Rectal smooth muscle tissue (tissue), 1 donor: Measurements from ENCODE around the gene PARVB.

Source experiments
- H3K27ac ChIP-seq: one replicate; pipeline ENCODE4 v1.7.0; 2013; ENCODE audit warnings: low read depth, low read length, inconsistent platforms
- H3K27me3 ChIP-seq: one replicate; pipeline ENCODE4 v1.7.0; 2013; ENCODE audit warnings: low read length; ENCODE audit not compliant: control insufficient read depth, insufficient read depth
- H3K36me3 ChIP-seq: one replicate; pipeline ENCODE4 v1.7.0; 2013; ENCODE audit warnings: low read length; ENCODE audit not compliant: control insufficient read depth, insufficient read depth
- H3K4me1 ChIP-seq: one replicate; pipeline ENCODE4 v1.7.0; 2013; ENCODE audit warnings: low read length; ENCODE audit not compliant: control insufficient read depth, insufficient read depth
- H3K4me3 ChIP-seq: one replicate; pipeline ENCODE4 v1.7.0; 2013; ENCODE audit warnings: low read length
- H3K9ac ChIP-seq: one replicate; pipeline ENCODE4 v1.7.0; 2013; ENCODE audit warnings: low read length

The PARVB gene

GRCh38 chr22:44147008-44147645 lies 123.0 kb downstream of the PARVB start:
- H3K4me1 ChIP-seq = peaks cover 42% of the 10 kb centered on the region
- no peaks in the 10 kb centered on the region for H3K27me3 ChIP-seq
- H3K9ac ChIP-seq = no peak overlapping the region
- H3K4me3 ChIP-seq = no peak overlapping the region
- H3K36me3 ChIP-seq = no peaks in the 10 kb centered on the region
- H3K27ac ChIP-seq = peak overlapping the region; percentile 77

DNA sequence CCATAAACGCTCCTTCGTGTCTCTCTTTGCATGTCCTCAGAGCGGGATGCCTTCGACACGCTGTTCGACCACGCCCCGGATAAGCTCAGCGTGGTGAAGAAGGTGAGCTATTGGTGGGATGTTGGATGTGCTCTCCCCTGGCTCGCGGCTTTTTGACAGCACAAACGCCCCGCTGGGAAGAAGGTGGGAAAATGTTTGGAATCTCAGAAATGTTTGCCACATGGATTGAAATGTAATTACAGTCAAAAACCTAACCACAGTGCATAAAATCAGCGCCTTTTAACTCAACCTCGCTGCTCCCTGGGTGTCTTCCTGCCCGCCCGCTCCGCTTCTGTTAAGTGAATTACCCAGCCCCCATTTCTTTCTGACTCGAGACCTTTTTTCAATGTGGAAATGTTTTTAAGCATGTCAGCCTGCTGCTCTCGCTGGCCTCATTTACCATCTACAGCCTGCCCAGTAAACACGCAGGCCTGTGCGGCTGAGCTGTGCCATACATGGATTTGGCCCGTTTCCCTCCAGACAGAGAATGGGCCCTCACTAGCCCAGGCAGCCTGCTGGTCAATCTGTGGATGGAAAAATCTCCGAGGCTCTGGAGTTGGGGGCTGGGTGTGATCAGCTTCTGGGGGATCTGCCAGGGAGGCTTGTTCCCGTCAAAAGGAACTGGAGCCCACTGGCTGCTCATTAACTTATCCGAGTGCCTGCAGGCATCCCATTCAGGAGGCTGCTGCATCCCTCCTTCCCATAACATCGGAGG lies 123.9 kb downstream of the PARVB start:
- no peaks in the 10 kb centered on the region for H3K36me3 ChIP-seq
- H3K4me1 ChIP-seq = peaks cover 35% of the 10 kb centered on the region
- peak overlapping the region; percentile 77 for H3K27ac ChIP-seq
- no peak overlapping the region for H3K9ac ChIP-seq
- no peak overlapping the region for H3K4me3 ChIP-seq
- H3K27me3 ChIP-seq = no peaks in the 10 kb centered on the region

- Histone ChIP-seq H3K36me3 (no peaks in the 10 kb centered on the region), H3K27ac (no peak overlapping the region), H3K4me1 (peaks cover 19% of the 10 kb centered on the region), H3K4me3 (no peak overlapping the region), H3K27me3 (no peaks in the 10 kb centered on the region), H3K9ac (no peak overlapping the region)
These were observed 127.6 kb downstream of the PARVB start for GRCh38 chr22:44151676-44152075.

GRCh38 chr22:44153710-44154109 lies 129.6 kb downstream of the PARVB start:
- Histone ChIP-seq H3K36me3 (no peaks in the 10 kb centered on the region), H3K4me3 (no peak overlapping the region), H3K27ac (no peak overlapping the region), H3K9ac (no peak overlapping the region), H3K27me3 (no peaks in the 10 kb centered on the region), H3K4me1 (peaks cover 9% of the 10 kb centered on the region)

- H3K27me3 ChIP-seq = no peaks in the 10 kb centered on the region
- peaks cover 11% of the 10 kb centered on the region for H3K4me1 ChIP-seq
- no peaks in the 10 kb centered on the region for H3K36me3 ChIP-seq
- H3K27ac ChIP-seq = no peak overlapping the region
- no peak overlapping the region for H3K4me3 ChIP-seq
- H3K9ac ChIP-seq = no peak overlapping the region
These were observed 130.4 kb downstream of the PARVB start for GRCh38 chr22:44154436-44154942.

DNA sequence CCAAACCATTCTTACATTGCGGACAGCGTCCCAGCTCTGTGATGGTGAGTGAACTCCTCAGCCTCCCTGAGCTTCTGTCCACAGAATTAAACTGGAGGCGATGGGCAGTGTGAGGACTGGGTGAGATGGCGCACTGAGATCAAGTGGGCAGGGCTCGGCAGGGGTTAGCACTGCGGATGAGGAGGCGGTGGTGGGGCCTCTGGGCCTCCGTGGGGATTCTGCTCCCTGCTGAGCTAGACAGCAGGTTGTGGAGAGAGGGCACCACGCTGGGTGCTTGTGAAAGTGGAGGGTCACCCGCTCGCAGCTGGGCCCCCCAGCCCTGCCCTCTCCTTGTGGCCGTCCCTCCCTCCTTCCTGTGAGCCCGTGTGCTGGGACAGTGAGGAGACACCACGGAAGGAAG lies 131.0 kb downstream of the PARVB start:
- Histone ChIP-seq H3K27me3 (no peaks in the 10 kb centered on the region), H3K4me1 (peaks cover 17% of the 10 kb centered on the region), H3K27ac (no peak overlapping the region), H3K36me3 (no peaks in the 10 kb centered on the region), H3K9ac (no peak overlapping the region), H3K4me3 (no peak overlapping the region)

DNA sequence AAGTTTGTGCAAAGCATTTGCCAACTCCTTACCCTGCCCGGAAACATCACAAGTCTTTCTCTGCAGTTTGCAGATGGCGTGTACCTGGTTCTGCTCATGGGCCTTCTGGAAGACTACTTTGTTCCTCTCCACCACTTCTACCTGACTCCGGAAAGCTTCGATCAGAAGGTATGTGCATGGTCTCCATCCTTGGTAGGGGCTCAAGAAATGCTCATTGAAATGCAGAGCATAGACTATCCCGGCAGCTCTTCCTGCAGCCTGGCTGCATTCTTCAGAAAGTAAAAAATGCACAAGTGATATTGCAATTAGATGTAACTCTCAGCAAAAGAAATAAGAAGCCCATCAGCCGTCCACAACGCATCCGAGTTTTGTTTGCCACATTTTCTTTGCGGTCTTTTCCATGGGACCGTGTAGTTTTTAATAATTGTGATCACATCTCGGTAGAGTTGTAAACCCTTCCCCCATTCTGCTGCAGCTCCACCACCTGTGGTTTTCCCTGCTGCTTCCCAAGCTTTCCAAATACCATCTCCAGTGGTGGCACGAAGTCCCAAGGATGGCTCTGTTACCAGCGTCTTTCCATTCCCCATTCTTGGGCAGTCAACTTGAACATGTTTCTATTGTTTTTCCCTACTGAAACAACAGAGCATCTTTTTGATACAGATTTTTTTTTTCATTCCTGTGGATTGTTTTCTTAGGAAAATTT lies 134.0 kb downstream of the PARVB start:
- H3K27me3 ChIP-seq = no peaks in the 10 kb centered on the region
- H3K4me1 ChIP-seq = peaks cover 20% of the 10 kb centered on the region
- no peaks in the 10 kb centered on the region for H3K36me3 ChIP-seq
- peak overlapping the region; percentile 86 for H3K27ac ChIP-seq
- H3K9ac ChIP-seq = no peak overlapping the region
- H3K4me3 ChIP-seq = no peak overlapping the region

DNA sequence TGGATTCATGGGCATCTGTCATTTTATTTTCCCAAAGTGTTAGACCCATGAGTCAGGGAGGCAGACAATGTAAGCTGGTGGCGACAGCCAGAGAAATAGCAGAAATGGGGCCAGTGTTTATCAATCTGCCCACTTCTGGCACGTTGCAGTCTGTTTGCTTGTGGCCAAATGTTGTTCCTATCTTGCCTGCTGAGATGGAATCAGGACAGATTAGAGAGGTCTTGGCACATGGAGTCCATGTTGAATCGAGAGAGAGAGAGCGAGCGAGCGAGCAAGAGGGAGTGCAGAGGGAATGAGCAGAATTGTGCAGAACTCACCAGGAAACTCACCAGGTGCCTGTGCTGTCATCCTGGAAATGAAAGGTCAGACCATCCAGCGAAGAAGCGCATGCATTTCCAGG lies 134.7 kb downstream of the PARVB start:
- Histone ChIP-seq H3K4me1 (peaks cover 20% of the 10 kb centered on the region), H3K27me3 (no peaks in the 10 kb centered on the region), H3K36me3 (no peaks in the 10 kb centered on the region), H3K9ac (no peak overlapping the region), H3K4me3 (no peak overlapping the region), H3K27ac (peak overlapping the region; percentile 86)

DNA sequence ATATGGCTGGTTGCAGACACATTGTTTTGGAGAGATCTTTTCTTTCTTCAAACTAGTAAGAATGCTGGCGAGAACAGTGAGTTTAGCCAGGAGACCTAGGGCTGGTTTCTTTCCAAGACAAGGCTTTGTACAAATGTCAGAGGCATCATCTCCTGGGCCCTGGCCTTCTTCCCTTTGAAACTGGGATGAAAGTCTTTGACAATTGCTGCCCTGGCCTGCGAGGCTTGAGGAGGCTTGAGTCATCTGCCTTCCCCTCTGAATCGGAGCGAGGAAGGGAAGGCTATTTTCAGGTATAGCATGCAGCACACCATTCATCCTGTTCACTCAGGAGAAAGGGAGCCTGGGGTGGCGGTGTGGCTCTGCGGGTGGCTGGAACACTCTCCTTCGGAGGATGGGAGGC lies 135.1 kb downstream of the PARVB start:
- Histone ChIP-seq H3K4me1 (peaks cover 22% of the 10 kb centered on the region), H3K36me3 (no peaks in the 10 kb centered on the region), H3K27me3 (no peaks in the 10 kb centered on the region), H3K27ac (peak overlapping the region; percentile 86), H3K9ac (no peak overlapping the region), H3K4me3 (no peak overlapping the region)

DNA sequence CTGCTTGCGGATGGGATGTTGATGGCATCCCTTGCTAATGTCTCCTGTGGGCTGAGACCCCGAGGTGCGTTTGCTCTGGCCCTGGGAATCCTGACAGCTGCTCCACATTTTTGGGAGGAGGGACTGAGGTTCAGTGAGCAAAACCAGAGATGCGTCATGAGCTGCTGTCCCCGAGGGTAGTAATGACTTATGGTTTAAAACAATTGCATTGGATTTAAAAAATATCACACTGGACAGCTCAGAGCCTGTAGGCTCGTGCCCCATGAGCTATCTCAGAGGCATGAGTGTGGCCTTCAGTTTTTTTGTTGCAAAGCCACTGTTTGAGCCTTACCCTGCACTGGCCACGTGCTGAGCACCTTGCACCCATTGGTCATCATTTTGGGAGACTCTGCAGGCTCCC lies 135.7 kb downstream of the PARVB start:
- Histone ChIP-seq H3K36me3 (no peaks in the 10 kb centered on the region), H3K9ac (no peak overlapping the region), H3K4me1 (peaks cover 22% of the 10 kb centered on the region), H3K27me3 (no peaks in the 10 kb centered on the region), H3K27ac (peak overlapping the region; percentile 86), H3K4me3 (no peak overlapping the region)

DNA sequence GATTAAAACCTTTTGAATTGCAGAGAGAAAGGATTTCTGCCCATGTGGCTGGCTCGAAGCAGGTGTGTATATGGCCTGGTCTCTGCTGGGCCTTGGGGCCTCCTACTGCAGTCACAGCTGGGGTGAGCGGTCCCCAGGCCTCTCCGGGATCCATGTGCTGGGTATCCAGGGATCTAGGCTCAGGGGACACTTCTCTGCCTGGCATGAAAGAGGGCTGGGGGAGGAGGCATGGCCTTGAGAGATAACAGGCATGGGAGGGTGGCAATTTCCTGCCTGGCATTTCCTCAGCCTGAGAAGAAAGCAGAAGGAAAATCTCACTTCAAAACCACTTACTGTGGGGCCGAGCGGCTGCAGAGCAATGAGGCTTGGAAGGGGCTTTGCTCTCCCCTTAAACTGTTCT lies 136.3 kb downstream of the PARVB start:
- H3K9ac ChIP-seq = no peak overlapping the region

DNA sequence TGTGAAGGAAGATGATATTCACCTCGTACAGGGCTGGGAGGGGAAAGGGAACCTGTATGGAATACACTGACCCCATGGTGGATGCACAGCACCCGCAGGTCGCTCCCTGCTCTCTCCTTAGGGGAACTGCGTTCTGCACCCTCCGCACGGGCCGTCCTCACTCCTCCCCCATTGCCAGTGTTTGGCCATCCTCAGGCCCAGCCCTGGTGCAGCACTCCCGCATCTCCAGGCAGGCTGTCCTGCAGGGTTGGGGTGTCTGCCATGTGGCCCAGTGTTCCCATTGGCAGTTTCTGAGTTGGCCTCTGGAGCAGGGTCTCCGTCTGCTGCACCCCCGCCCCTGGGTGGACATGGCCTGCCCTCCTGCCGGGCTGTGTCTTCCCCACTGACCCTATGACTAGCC lies 137.6 kb downstream of the PARVB start:
- H3K9ac ChIP-seq = no peak overlapping the region
- peaks cover 22% of the 10 kb centered on the region for H3K4me1 ChIP-seq
- no peaks in the 10 kb centered on the region for H3K36me3 ChIP-seq
- H3K27me3 ChIP-seq = no peaks in the 10 kb centered on the region
- H3K4me3 ChIP-seq = no peak overlapping the region
- H3K27ac ChIP-seq = no peak overlapping the region

More for the DNA sequence above, 136.3 kb downstream of the PARVB start:
- no peak overlapping the region for H3K4me3 ChIP-seq
- H3K27ac ChIP-seq = no peak overlapping the region
- H3K4me1 ChIP-seq = peaks cover 22% of the 10 kb centered on the region
- no peaks in the 10 kb centered on the region for H3K36me3 ChIP-seq
- H3K27me3 ChIP-seq = no peaks in the 10 kb centered on the region
